Measurements from ENCODE around the gene SH3BP5.

- TF ChIP-seq CTCF (conservative IDR thresholded peaks at IDR 0.05; ENCODE audit: low read depth, low read length) = no peak
- TF ChIP-seq EZH2 (IDR thresholded peaks at IDR 0.05; ENCODE audit: borderline replicate concordance, low read depth, low read length, poor library complexity, severe bottlenecking) = no peak
These were observed 54.4 kb downstream of the SH3BP5 start for GRCh38 chr3:15277861-15278500.
